Right kidney (tissue), 1 donor: Measurements from ENCODE around the gene NEK8.
"Not testable (repeated sequence)": the region's sequence is repeated elsewhere in the genome, so short reads cannot be mapped to it uniquely, and the experiment has no call there.

Source experiments
- DNase-seq: peaks from one replicate; pipeline ENCODE4 v3.0.0-alpha.2; 2016

Gene NEK8

GRCh38 chr17:28725660-28726225, 2.8 kb upstream of the NEK8 start:
- DNase-seq = peak; percentile 86

DNA sequence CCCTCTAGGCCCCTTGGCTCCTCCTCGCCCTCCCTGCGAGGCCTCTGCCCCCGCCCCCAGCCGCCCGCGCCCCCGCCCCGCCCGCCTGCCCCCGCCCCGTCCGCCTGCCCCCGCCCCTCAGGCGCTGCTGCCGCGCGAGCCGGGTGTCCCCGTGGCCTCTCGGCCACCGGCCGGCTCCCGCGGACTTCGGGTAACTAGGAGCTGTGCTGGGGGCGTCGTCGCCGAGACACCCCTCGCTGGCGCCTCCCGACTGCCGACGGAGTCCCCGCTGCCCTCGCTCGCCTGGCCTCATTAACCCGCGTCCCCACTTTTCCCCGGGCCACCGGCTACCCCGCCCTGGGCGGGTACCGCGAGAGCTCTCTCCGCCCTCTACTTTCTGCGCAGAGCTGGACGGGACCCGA, 2.4 kb upstream of the NEK8 start, which contains the start of gene TLCD1:
TLCD1 (minus strand) TSS at position 8 of the 401 bp plus-strand sequence. CDS start 136 bp downstream, outside the sequence.
- no peak for DNase-seq

DNA sequence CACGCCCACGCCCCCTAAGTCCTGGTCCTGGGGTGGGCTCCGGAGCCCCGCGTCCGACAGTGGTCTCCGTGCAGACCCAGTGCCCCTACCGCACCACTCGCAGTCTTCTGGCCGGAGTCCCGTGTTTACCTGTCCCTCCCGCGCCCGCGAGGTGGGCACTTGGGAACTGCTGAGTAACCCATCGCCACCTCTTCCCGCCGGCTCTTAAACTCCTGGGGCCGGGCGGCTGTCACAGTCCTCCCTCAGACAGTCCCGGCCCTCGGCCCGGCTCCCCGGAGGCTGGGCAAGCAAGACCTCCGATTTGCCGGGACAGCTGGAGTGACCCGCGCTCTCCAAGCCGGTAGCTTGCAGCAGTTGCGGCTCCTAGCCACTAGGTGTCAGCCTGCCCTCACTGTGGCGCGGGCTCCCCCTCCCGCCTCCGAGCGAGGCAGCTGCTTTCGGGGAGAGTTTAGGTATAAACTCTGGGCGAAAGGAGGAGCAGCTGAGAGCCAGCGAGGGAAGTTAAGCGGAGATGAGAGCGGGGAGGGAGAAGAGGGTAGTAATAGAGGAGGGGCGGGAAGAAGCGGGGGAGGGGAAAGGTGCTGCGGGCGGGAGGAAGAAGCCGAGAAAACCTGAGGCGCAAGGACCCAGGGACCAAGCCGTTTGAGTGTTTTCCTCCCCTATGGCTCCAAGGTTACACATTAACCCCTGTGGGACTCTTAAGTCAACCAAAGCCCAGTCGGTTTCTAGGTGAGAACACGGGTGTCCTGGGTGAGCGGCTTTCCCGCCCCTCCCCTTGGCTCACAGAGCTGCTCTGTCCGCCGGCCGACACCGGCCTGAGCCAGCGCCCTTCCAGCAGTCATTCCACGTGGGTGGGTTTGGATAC, 1.7 kb upstream of the NEK8 start:
- peak; percentile 96 for DNase-seq

DNA sequence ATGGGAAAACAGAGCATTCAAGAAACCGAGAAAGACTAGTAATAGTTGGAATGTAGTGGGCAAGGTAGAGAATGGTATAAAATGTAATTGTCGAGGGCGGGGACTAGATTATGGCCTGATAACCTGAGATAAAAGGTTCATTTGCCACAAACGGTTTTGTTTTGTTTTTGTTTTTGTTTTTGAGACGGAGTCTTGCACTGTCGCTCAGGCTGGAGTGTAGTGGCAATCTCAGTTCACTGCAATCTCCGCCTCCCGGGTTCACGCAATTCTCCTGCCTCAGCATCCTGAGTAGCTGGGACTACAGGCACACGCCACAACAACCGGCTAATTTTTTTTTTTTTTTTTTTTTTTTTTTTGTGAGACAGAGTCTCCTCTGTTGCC, 1.4 kb downstream of the NEK8 start:
- no peak for DNase-seq

DNA sequence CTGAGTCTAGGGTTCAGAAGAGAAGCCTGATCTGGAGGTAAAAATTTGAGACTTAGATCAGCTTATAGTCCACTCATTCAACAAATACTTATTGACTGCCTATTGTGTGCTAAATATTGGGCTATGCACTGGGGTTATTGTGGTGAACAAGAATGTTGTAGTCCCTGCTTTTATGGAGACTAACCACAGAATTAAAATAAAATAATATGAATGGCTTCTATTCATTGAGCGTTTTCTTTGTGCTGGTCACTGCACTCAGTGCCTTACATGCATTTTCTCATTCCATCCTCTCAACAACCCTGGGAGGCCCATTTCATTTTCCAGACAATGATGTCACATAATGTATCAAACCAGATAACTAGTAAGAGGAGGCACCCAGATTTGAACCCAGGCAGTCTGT, 4.8 kb downstream of the NEK8 start:
- no peak for DNase-seq

GRCh38 chr17:28734712-28735241, 6.2 kb downstream of the NEK8 start:
- DNase-seq = no peak

DNA sequence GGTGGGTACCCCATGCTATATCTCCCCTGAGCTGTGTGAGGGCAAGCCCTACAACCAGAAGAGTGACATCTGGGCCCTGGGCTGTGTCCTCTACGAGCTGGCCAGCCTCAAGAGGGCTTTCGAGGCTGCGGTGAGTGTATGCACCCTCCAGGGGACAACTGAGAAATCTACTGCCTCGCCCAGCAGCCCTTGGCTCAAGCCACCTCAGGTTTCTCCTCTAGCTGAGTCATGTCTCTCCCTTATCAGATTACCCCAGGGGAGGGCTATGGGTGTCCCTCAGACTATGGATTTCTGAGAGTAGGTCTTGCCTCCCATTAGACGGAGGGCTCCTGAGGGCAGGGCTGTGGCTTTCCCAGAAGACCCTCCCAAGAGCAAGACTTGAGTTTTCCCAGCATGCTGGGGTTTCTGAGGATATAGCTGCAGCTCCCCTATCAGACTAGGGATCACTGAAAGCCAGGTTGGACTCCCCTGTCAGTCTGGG, 6.7 kb downstream of the NEK8 start:
- no peak for DNase-seq

DNA sequence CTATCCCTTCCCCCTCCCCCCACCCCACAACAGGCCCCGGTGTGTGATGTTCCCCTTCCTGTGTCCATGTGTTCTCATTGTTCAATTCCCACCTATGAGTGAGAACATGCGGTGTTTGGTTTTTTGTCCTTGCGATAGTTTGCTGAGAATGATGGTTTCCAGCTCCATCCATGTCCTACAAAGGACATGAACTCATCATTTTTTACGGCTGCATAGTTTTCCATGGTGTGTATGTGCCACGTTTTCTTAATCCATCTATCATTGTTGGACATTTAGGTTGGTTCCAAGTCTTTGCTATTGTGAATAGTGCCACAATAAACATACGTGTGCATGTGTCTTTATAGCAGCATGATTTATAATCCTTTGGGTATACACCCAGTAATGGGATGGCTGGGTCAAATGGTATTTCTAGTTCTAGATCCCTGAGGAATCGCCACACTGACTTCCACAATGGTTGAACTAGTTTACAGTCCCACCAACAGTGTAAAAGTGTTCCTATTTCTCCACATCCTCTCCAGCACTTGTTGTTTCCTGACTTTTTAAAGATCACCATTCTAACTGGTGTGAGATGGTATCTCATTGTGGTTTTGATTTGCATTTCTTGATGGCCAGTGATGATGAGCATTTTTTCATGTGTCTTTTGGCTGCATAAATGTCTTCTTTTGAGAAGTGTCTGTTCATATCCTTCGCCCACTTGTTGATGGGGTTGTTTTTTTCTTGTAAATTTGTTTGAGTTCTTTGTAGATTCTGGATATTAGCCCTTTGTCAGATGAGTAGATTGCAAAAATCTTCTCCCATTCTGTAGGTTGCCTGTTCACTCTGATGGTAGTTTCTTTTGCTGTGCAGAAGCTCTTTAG, 7.6 kb downstream of the NEK8 start:
- DNase-seq = not testable (repeated sequence)

DNA sequence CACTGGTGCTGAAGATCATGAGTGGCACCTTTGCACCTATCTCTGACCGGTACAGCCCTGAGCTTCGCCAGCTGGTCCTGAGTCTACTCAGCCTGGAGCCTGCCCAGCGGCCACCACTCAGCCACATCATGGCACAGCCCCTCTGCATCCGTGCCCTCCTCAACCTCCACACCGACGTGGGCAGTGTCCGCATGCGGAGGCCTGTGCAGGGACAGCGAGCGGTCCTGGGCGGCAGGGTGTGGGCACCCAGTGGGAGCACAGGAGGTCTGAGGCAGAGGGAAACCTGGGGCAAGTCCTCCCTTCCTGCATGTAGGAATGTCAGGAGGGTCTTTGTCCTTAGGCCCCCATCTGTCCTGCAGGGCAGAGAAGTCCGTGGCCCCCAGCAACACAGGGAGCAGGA, 8.7 kb downstream of the NEK8 start:
- no peak for DNase-seq

DNA sequence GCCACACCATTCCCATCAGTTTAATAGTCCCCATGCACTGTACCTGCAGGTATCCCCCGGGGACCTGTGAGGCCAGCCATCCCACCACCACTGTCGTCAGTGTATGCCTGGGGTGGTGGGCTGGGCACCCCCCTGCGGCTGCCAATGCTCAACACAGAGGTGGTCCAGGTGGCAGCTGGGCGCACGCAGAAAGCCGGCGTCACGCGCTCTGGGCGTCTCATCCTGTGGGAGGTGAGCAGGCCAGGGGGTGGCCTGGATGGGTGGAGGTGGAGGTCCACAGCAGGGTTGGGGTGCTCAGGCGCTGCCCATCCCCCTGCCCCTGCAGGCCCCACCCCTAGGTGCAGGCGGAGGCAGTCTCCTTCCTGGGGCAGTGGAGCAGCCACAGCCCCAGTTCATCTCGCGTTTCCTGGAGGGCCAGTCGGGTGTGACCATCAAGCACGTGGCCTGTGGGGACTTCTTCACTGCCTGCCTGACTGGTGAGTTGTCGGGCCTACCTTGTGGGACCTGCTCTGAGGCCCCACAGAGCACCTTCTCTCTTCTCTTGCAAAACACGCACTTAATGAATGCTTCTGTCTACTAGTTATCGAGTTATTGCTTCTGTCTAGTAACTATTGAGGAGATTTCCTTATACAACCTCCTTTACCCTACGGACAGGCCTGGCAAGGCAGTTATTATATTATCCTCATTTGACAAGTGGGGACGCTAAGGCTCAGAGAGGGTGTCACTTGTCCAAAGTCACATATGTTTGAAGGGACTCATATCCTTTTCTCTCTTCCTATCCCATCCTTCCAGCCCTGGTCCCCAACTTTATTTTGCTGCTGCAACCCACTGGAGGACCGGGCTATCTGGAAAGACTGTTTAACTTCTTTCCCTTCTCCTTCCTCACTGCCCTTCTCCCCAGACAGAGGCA, 9.4 kb downstream of the NEK8 start:
- DNase-seq = no peak

DNA sequence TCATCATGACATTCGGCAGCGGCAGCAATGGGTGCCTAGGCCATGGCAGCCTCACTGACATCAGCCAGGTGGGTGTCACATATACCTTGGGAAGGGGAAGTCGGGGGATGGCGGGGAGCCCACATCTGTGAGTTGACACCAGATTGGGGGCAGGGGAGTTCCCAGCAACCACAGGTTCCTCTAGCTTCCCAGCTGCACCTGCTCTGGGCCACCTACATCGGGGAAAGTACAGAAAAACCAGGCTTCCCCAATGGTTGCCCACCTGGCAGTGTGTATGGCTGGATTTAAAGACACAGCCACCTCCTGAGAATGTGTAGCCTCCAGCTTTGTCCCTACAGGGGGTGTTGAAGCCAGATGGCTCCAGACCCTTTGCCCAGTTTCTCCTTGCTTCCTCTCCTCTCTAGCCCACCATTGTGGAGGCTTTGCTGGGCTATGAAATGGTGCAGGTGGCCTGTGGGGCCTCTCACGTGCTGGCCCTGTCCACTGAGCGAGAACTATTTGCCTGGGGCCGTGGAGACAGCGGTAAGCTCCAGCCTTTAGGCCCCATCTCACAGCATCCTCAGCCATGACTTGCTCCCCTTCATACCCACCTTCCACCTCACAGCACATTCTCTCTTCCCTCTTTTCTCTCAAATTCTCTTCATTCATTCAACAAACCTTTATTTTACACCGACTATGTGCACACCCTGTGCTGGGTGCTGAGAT, 10.2 kb downstream of the NEK8 start:
- no peak for DNase-seq

DNA sequence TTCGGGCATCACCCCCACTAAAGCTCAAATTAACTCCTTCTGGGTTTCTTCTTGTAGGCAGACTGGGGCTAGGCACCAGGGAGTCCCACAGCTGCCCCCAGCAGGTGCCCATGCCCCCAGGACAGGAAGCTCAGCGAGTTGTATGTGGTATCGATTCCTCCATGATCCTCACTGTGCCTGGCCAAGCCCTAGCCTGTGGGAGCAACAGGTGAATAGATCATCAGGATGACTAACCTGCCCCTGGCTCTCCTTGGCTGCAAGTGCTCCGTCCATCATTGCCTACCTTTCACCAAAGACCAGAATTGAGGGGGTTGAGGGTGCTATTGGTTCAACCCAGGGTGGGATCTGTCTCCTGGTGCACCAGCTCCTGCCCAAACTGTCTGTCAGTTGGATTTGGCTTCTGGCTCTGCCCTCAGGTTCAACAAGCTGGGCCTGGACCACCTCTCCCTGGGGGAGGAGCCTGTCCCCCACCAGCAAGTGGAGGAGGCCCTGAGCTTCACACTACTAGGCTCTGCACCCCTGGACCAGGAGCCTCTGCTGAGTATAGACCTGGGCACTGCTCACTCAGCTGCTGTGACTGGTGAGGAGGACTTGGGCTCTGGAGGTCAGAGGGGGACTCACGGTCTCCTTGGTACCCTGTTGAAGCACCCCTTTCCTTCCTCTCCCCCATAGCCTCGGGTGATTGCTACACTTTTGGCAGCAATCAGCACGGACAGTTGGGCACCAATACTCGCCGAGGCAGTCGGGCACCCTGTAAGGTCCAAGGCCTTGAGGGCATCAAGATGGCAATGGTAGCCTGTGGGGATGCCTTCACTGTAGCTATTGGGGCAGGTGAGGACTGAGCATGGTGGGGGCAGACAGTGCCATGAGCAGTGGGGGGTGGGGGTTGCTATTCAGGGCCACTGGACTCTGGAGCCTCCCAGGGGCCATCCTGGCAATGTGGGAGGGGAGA, 12.1 kb downstream of the NEK8 start:
- DNase-seq = no peak

- DNase-seq = no peak
Observed at GRCh38 chr17:28741358-28742349, 13.1 kb downstream of the NEK8 start.

GRCh38 chr17:28743243-28744103, 14.9 kb downstream of the NEK8 start, which contains the start of gene TRAF4:
Gene TRAF4 (plus strand): TSS chr17:28744011. CDS start chr17:28744113, 102 bp downstream.
- DNase-seq = peak; percentile 97

DNA sequence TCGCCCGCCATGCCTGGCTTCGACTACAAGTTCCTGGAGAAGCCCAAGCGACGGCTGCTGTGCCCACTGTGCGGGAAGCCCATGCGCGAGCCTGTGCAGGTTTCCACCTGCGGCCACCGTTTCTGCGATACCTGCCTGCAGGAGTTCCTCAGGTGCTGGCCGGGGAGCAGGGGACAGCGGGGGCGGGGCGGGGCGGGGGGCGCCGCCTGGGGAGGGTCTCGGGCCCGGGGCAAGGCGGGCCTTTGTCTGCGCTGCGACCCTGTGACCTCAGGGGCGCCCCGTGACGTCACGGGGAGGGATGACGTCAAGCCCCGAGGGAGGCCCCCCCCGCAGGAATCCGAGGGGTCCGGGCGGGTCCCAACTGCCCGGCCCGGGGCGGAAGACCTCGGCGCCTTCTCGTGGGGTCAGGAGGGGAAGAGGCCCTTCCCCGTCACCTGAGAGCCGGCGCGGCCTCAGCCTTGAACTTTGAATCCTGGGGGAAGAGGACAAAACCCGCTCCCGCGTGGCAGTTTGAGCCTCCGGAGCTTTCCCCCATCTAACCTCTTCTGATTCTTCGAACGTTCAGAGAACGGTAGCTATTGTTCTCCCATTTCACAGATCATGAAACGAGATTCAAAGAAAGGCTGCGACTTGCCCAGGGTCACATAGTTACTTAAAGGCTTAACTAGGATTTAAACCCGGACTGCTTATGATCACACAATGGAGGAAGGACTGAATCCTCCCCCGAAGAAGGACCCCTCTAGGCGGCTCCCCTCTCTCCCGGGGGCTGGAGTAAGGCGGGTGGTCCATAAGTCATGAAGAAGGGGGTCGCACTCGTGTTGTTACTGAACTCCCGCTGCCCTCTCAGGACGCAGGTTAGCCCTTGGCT, 15.8 kb downstream of the NEK8 start:
- peak; percentile 71 for DNase-seq
